HG02840 (cell line): Measurements from ENCODE around the gene EAPP.
"Not testable (repeated sequence)": the region's sequence is repeated elsewhere in the genome, so short reads cannot be mapped to it uniquely, and the experiment has no call there.

Experiments used
- ATAC-seq: cut with Tn5 transposase; IDR thresholded peaks from one replicate; pipeline ENCODE4 v1.9.1; 2021; ENCODE audit warnings: mild to moderate bottlenecking, moderate library complexity, moderate number of reproducible peaks; ENCODE audit not compliant: unreplicated experiment, low FRiP score

The EAPP gene

GRCh38 chr14:34489324-34489723, 50.2 kb downstream of the EAPP start:
- no peak for ATAC-seq

GRCh38 chr14:34488528-34488927, 51.0 kb downstream of the EAPP start:
- no peak for ATAC-seq

GRCh38 chr14:34484726-34485125, 54.8 kb downstream of the EAPP start:
- no peak for ATAC-seq

GRCh38 chr14:34482463-34482862, 57.0 kb downstream of the EAPP start:
- ATAC-seq = no peak

- no peak for ATAC-seq
Observed at GRCh38 chr14:34479694-34480093, 59.8 kb downstream of the EAPP start.

- ATAC-seq = no peak
Observed at GRCh38 chr14:34478261-34478660, 61.2 kb downstream of the EAPP start.

GRCh38 chr14:34476036-34476435, 63.5 kb downstream of the EAPP start:
- not testable (repeated sequence) for ATAC-seq

GRCh38 chr14:34475163-34475562, 64.3 kb downstream of the EAPP start:
- ATAC-seq = no peak

GRCh38 chr14:34474187-34474679, 65.3 kb downstream of the EAPP start:
- ATAC-seq = no peak

GRCh38 chr14:34472706-34473279, 66.7 kb downstream of the EAPP start:
- ATAC-seq = no peak

- no peak for ATAC-seq
Observed at GRCh38 chr14:34470319-34470718, 69.2 kb downstream of the EAPP start.

- no peak for ATAC-seq
Observed at GRCh38 chr14:34466691-34467090, 72.8 kb downstream of the EAPP start.
